GM21447 (cell line): Measurements from ENCODE around the gene WNK4.
"Not testable (repeated sequence)": the region's sequence is repeated elsewhere in the genome, so short reads cannot be mapped to it uniquely, and the experiment has no call there.

Experiments
- ATAC-seq: cut with Tn5 transposase; IDR thresholded peaks from one replicate; pipeline ENCODE4 v1.9.1; 2021; ENCODE audit not compliant: unreplicated experiment

WNK4 gene

DNA sequence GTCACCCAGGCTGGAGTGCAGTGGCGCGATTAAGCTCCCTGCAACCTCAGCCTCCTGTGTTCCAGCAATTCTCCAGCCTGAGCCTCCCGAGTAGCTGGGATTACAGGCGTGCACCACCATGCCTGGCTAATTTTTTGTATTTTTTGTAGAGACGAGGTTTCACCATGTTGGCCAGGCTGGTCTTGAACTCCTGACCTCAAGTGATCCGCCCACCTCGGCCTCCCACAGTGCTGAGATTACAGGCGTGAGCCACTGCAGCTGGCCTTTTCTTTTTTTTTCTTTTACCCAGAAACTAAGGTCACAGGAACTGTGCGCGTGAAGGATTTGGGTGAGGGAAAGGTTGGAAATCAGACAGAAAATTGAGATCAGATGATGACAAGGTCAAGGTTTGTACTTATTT is 10.4 kb upstream of the WNK4 start:
- not testable (repeated sequence) for ATAC-seq

DNA sequence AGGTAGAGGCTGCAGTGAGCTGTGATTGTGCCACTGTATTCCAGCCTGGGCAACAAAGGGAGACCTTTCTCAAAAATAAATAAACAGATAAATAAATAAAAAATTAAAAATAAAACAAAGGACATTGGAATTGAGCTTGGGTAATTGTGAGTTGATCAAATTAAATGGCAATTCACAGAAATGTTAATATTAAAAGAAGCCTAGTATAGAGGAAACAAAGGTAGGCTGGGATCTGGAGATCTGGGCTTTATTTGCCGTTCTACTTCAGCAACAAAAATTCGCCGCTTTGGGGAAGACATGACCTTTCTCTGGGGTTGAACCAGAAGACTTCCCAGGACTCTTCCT is 7.5 kb upstream of the WNK4 start:
- ATAC-seq, result no peak

DNA sequence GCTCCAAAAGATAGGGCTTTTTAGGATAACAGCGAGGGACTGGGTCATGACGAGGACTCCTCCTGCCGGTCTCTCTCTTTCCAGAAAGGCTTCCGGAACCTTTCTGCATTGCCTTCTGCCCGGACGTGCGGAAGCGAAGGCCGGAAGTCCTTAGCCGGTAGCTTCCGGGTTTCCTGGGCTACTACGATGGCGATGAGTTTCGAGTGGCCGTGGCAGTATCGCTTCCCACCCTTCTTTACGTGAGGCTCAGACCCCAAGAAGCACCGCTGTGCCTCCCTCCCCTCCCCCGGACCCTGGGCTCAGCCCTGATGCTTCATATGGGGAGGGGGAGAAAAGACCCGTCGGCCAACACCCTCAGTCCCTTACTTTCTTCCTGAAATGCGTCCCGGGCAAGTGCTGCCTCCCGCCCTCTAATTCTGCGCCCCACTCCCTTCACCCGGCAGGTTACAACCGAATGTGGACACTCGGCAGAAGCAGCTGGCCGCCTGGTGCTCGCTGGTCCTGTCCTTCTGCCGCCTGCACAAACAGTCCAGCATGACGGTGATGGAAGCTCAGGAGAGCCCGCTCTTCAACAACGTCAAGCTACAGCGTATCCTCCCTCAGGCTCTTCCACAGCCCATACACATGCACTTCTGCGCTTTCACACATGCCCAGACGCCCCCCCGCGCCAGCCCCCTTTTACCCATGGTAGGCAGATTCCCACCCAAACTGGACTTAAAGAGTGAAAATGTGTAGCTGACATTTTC is 6.9 kb upstream of the WNK4 start, which contains the start of gene VPS25:
TSS of gene VPS25 (plus strand) at position 160 of the 746 bp plus-strand sequence. CDS start at position 187, 27 bp downstream.
- ATAC-seq, result peak; percentile 70

DNA sequence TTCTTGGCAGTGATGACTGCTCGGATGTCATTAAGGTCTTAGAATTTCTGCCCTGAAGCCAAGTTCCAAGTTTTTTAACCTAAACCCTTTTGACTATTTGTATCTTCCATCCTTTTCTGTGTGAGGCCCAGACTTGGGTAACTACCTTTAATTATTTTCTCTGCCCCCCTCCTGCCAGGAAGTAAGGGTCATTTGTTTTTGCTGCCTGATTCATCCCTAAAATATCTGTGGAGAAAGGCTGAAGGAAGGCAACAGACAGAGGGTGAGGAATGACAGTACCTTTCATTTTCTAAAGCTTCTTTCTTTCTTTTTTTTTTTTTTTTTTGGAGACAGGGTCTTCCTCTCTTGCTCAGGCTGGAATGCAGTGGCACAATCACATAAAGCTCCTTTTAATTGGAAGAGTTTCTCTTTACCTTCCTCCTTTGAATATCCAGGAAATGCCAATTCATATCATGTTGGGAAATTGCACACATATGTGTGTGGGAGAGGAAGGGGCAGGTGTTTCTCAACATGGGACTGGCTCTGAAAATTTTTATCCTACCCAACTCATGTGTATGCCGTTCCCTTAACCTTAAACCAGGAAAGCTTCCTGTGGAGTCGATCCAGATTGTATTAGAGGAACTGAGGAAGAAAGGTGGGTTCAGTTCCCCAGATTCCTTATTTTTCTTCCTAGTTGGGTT is 6.2 kb upstream of the WNK4 start:
- no peak for ATAC-seq

DNA sequence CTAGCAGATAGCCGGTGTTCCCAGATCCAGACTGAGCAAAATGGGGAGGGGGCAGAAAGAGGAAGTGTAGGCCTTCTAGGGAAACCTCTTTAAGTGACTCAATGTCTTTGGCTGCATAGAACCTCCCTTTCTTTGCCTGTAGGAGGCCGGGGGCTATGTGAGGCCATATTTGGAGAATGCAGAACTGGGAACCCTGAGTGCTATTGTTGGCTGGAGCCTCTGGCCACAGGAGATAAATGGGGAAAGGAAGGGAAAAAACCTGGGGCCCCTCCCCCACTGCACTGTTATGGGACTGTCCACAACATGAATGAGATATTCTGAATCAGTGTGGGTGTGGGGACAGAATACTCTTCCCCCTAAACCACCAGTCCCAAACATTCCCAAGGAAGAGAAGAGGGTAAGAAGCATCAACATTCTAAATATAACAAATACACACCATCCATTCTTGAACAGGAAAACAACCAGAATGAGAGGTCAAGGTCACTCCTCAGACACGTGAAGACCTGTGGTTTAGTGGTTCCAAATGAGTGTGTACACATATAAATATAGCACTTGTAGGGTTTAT is 4.8 kb upstream of the WNK4 start:
- no peak for ATAC-seq

DNA sequence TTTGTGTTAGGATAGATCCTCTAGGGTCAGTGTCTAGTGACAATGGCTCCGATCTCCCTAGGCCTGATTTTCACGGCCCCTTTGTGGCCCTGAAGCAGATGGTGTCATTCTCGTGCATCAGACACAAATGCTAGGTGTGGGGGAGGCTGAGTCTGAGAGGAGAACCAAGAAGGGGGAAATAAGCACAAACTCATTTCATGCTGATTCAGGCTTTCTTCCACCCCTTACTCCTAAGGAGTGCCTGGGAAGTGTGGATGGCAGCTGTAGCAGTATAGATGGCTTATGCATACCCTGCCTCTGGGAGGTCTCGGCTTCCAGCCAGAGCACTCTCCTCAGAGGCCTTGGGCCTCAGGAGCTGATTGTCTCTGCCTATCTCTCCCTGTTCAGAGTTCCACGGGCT is 1.8 kb upstream of the WNK4 start:
- ATAC-seq, result no peak

DNA sequence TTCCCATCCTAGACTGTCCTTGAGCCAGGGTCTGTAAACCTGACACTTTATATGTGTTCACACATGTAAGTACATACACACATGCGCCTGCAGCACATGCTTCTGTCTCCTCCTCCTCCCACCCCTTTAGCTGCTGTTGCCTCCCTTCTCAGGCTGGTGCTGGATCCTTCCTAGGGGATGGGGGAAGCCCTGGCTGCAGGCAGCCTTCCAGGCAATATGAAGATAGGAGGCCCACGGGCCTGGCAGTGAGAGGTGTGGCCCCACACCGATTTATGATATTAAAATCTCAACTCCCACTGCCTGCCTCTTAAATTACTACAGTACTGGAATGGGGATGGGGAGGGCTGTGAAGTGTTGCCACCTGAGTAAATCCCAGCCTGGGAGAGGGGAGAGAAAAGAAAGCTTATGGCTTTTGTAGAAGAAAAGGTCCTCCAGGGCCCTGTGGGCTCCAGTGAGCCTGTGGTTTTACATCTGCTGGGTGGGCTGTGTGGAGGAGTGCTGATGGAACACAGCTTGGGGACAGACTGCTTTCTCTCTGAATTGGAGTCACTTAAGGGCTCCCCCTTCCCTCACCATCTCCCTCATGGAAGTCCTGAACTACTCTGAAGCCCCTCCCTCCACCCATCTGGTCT is 990 bp upstream of the WNK4 start:
- no peak for ATAC-seq

DNA sequence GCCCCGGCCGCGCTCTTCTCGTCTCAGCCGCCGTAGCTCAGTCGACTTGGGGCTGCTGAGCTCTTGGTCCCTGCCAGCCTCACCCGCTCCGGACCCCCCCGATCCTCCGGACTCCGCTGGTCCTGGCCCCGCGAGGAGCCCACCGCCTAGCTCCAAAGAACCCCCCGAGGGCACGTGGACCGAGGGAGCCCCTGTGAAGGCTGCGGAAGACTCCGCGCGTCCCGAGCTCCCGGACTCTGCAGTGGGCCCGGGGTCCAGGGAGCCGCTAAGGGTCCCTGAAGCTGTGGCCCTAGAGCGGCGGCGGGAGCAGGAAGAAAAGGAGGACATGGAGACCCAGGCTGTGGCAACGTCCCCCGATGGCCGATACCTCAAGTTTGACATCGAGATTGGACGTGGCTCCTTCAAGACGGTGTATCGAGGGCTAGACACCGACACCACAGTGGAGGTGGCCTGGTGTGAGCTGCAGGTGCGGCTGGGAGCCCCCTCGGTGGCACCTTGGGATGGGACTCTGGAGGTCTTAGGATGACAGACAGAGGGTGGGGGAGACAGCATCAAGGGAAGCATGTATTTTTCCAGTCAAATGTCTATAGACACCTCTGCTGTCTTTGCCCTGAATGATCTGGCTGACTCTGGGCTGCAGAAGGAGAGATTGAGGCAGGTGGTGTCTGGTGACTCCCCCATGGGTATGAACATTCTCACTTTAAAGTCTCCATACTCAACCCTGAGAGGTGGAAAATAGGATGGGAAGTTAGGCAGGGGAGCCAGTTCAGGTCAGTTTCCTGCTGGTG is 635 bp downstream of the WNK4 start:
- no peak for ATAC-seq

DNA sequence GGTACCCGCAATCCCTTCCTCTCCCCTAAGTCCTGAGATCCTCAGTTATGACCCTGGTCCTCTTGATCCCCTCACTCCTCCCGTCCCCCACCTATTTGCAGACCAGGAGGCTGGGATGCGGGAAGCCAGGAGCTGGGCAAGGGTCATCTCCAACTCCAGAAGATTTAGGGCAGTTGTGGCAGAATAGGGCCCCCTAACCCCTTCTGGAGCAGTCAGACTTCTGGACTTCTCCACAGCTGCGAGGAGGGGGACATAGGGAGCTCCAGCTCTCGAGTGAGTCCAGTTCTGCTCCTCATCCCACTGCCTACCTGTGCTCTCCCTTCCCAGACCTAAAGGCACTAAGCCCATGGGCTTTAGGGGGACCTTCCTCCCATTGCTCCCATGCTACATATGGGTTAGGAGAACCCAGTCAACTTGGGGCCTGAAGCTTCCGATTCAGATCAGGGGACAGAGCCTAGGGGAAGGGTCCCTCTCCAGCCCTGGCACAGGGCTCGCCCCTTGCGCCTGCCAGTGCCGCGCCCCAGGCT is 1.3 kb downstream of the WNK4 start:
- ATAC-seq, result no peak

DNA sequence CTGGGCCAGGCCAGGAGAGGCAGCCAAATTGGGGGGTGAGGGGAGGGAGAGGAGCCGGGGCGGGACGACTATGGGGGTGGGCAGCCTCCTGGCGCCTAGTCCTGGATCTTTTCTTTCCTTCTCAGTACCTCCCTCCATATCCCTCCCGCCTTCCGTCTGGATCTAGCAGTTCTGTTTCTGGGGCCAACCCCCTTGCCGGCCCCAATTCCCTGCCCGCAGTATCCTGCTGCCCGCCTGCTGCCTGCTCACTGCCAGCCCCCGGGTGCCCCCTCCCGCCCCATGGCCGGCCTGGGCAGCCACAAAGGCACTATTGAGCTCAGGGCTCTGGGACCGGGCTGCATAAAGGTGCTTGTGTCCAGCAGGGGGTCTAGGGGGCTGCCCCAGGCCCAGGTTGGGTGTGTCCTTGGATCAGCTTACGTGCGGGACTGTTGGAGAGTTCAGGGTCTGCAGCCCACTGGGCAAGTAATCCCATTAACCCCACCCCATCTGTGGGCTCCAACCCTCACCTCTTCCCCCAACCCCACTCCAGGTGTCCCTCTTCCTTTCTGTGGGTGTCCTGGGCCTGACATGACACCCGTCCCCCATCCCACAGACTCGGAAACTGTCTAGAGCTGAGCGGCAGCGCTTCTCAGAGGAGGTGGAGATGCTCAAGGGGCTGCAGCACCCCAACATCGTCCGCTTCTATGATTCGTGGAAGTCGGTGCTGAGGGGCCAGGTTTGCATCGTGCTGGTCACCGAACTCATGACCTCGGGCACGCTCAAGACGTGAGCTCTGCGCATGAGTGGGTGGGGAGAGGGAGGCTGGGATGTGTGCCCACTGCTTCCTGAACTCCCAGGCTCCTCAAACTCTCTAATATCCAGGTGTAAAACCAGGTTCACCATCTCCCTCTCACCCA is 2.0 kb downstream of the WNK4 start:
- no peak for ATAC-seq

DNA sequence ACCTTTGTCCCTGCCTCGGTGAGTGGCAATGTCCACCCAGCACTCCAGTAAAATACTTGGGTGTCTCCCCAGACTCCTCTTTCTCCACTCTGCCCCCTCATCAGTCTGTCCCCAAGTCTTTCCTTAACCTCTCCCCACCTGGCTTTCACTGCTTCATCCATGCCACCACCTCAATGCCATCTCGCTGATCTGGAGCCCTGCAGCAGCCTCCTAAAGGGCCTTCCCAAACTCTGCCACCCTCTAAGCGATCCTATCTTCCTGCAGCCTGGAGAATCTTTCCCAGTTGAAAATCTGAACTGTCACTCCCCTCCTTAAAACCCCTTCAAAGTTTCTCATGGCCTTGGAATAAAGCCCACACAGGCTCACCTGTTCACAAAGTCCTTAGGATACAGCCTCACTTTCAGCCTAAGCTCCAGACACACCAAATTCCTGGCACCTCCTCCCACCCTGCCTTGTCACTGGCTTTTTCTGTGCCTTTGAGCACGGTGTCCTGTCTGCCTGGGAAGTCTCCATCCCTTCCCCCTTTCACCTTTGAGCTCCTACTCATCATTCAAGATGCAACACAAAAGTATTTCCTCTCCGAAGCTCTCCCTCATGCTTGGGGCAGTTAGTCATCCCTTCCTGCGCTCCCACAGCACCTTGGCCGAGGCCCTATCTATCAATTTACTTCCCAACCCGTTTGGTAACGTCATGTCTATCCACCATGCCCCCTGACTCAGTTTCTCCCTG is 2.8 kb downstream of the WNK4 start:
- ATAC-seq, result no peak

DNA sequence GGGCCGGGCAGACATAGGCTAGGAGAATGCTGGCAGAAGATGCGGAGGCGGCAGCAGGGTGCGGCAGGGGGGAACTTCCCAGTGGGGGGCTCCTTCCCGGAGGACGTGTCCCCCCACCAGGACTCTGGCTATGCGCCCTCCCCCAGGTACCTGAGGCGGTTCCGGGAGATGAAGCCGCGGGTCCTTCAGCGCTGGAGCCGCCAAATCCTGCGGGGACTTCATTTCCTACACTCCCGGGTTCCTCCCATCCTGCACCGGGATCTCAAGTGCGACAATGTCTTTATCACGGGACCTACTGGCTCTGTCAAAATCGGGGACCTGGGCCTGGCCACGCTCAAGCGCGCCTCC is 3.4 kb downstream of the WNK4 start:
- ATAC-seq, result no peak

DNA sequence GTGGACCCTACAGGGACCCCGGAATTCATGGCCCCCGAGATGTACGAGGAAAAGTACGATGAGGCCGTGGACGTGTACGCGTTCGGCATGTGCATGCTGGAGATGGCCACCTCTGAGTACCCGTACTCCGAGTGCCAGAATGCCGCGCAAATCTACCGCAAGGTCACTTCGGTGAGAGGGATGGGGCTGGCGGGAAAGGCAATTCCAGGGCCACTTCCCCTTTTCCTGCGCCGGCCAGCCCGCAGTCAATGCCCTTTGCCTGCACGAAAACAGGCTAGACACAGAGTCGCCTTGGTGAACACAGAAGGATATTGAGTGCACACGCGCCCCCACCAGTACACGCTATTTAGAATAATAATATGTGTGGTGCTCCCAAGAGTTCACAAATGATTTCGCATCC is 4.0 kb downstream of the WNK4 start:
- ATAC-seq, result no peak

DNA sequence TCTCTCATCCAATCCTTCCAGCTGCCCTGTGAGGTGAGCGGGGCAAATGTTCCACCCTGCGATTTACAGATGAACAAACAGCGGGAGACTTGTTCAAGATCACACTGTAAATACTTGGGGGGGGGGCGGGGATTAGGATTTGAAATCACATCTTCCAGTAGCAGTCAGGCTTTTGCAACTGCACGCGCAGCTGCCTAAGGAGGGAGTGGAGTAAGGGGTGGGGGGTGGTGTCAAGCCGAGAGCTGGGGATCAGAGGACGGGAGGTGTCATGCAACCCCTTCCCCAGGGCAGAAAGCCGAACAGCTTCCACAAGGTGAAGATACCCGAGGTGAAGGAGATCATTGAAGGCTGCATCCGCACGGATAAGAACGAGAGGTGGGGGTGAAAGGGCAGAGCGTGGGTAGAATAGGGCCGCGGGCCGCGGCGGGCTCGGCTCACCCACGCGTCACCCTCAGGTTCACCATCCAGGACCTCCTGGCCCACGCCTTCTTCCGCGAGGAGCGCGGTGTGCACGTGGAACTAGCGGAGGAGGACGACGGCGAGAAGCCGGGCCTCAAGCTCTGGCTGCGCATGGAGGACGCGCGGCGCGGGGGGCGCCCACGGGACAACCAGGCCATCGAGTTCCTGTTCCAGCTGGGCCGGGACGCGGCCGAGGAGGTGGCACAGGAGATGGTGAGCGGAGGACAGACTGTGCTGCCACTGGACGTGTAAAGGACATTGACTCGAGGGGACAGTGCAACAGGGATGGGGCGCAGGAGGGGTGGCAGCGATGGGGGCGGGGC is 4.6 kb downstream of the WNK4 start:
- ATAC-seq, result no peak

DNA sequence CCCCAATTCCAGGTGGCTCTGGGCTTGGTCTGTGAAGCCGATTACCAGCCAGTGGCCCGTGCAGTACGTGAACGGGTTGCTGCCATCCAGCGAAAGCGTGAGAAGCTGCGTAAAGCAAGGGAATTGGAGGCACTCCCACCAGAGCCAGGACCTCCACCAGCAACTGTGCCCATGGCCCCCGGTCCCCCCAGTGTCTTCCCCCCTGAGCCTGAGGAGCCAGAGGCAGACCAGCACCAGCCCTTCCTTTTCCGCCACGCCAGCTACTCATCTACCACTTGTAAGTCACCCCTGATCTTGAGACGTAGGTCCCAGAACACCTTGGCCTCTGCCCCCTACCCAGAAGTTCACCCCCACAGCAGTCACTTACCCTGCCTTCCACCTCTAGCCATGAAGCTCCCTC is 6.9 kb downstream of the WNK4 start:
- no peak for ATAC-seq

DNA sequence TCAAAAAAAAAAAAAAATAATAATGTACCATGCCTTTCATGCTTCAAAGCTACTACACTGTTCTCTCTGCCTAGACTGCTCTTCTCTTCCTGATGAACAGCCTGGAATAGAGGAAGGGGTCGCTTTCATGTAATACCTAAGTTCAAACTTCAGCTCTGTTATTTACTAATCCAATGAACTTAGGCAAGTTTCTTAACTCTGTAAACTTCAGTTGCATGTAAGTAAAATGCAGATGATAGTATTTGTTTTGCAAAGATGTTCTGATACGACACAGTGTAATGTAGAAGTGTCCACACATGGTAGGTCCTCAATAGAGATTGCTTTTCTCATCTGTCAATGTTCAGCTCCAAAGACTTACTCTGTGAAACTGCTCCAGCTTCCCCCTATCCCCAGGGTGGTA is 11.5 kb downstream of the WNK4 start:
- no peak for ATAC-seq

DNA sequence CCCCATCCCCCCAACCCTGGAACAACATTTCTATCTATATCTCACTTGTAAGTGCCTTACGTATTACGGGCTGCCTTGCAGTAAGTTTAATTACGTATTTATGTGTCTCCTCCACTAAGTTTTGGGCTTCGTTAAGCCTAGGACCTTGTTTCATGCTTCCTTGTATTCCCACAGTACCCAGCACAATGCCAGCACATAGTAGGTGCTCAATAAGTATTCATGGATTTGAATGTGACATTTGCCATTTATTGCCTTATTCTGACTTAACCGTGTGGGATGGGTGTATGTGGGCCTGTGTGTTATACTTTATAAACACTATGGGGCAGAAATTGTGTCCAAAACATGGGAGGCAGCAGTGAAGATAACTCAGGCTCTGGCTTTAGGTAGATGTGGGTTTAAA is 12.1 kb downstream of the WNK4 start:
- no peak for ATAC-seq

DNA sequence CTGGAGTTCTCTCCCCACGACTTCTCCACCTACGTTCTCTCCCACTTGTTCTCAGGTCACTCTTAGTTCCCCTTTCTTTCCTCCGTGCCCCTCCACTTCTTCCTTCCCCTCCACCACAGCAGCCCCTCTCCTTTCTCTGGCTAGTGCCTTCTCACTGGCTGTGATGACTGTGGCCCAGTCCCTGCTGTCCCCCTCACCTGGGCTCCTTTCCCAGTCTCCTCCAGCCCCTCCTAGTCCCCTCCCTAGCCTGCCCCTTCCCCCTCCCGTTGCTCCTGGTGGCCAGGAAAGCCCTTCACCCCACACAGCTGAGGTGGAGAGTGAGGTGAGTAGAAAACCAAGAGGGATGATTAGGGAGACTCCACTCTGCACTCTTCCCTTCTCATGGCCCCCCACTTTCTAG is 14.7 kb downstream of the WNK4 start:
- ATAC-seq, result no peak

DNA sequence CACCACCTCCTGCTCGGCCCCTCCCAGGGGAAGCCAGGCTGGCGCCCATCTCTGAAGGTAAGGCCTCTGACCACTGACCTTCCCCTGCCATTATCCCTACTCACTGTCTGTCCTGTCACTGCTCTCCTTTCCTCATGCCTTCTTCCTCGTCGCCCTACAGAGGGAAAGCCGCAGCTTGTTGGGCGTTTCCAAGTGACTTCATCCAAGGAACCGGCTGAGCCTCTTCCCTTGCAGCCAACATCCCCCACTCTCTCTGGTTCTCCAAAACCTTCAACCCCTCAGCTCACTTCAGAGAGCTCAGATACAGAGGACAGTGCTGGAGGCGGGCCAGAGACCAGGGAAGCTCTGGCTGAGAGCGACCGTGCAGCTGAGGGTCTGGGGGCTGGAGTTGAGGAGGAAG is 15.1 kb downstream of the WNK4 start:
- ATAC-seq, result no peak
